HL-60 (cell line): Measurements from ENCODE around the gene SMARCB1.

ENCODE experiments used
- DNase-seq, 2 experiments: peaks; one replicate each; pipeline ENCODE4 v3.0.0-alpha.2; 2010 to 2020; ENCODE audit warnings: low read depth in 1 of 2, low spot score in 1 of 2
- H3K27ac ChIP-seq: fragments of 250-450 bp; sonication (Bioruptor Pico); replicated peaks from 2 replicates; pipeline ENCODE4 v1.5.1; 2020; ENCODE audit warnings: mild to moderate bottlenecking, moderate library complexity
- H3K27me3 ChIP-seq: fragments of 250-450 bp; sonication (Bioruptor Pico); 2 replicates; pipeline ENCODE4 v1.5.1; 2021; ENCODE audit warnings: mild to moderate bottlenecking, moderate library complexity; ENCODE audit not compliant: insufficient read depth, poor library complexity, severe bottlenecking
- H3K4me3 ChIP-seq: replicated peaks from 2 replicates; pipeline ENCODE4 v1.5.1; 2011; ENCODE audit warnings: mild to moderate bottlenecking, control low read depth, low read length; ENCODE audit not compliant: insufficient read depth
- CTCF ChIP-seq: IDR thresholded peaks from one replicate; pipeline ENCODE4 v1.5.1; 2011; ENCODE audit warnings: low read length, control low read depth, inconsistent platforms; ENCODE audit not compliant: insufficient read depth
- GABPA ChIP-seq: IDR thresholded peaks from 2 replicates; pipeline ENCODE4 v1.6.1; 2012; ENCODE audit warnings: low read depth
- POLR2AphosphoS5 ChIP-seq: IDR thresholded peaks from 2 replicates; pipeline ENCODE4 v1.6.1; 2012; ENCODE audit warnings: low read depth
- REST ChIP-seq: IDR thresholded peaks from 2 replicates; pipeline ENCODE4 v1.6.1; 2012; ENCODE audit warnings: low read depth; ENCODE audit not compliant: insufficient replicate concordance
- SPI1 ChIP-seq: IDR thresholded peaks from 2 replicates; pipeline ENCODE4 v1.6.1; 2012; ENCODE audit warnings: low read depth, mild to moderate bottlenecking, borderline replicate concordance

SMARCB1 gene

GRCh38 chr22:23767303-23767672 is 19.5 kb upstream of the SMARCB1 start:
- H3K4me3 ChIP-seq, result peak overlapping the region; percentile 80
- DNase-seq, result no peak
- peak overlapping the region; percentile 90 for H3K27ac ChIP-seq
- TF ChIP-seq GABPA (no peak), POLR2AphosphoS5 (no peak), SPI1 (no peak), REST (no peak), CTCF (no peak)
- H3K27me3 ChIP-seq, result peaks cover 4% of the 10 kb centered on the region

GRCh38 chr22:23767673-23768548 is 18.9 kb upstream of the SMARCB1 start, which contains the start of gene CHCHD10:
CHCHD10 (minus strand) TSS chr22:23767972; CDS start chr22:23767874, 98 bp downstream.
- peak within 1 kb of the TSS; percentile 80 for H3K4me3 ChIP-seq
- peak within 1 kb of the TSS; percentile 90 for H3K27ac ChIP-seq
- H3K27me3 ChIP-seq, result peaks cover 6% of the 10 kb centered on the region
- DNase-seq, result peak; percentile 79 to 81
- TF ChIP-seq REST, result peak; percentile 51
- TF ChIP-seq POLR2AphosphoS5, result peak; percentile 78
- TF ChIP-seq GABPA, result no peak
- TF ChIP-seq CTCF, result peak; percentile 60
- peak; percentile 45; the same call in 1 of the 2 replicates for TF ChIP-seq SPI1

GRCh38 chr22:23769321-23769965 is 17.3 kb upstream of the SMARCB1 start:
- H3K27me3 ChIP-seq, result peaks cover 17% of the 10 kb centered on the region
- TF ChIP-seq CTCF, result no peak
- TF ChIP-seq GABPA, result no peak
- no peak for TF ChIP-seq POLR2AphosphoS5
- no peak for TF ChIP-seq REST
- no peak for TF ChIP-seq SPI1
- H3K4me3 ChIP-seq, result no peak overlapping the region
- no peak overlapping the region for H3K27ac ChIP-seq
- DNase-seq, result no peak
